Activated T-cell treated with anti-CD3 and anti-CD28 coated beads, Interleukin-2, amount 50 U/mL, for 1 hour (primary cell): Measurements from ENCODE around the gene BBOX1.
"Not testable (repeated sequence)": the region's sequence is repeated elsewhere in the genome, so short reads cannot be mapped to it uniquely, and the experiment has no call there.

ENCODE experiments used
- DNase-seq: peaks from one replicate; pipeline ENCODE4 v3.0.0-alpha.2; 2020

Gene BBOX1

DNA sequence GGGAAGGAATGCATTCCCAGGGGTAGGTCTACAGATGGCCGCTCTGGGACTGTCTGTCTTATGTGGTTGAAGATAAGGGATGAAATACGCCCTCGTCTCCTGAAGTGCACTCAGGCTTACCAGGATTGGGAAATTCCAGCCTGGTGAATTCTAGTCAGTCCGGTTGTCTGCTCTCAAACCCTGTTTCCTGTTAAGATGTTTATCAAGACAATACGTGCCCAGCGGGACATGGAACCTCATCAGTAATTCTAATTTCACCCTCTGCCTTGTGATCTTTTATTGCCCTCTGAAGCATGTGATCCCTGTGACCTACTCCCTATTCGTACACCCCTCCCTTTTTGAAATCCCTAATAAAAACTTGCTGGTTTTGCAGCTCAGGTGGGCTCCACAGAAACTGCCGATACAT is 95.3 kb downstream of the BBOX1 start:
- not testable (repeated sequence) for DNase-seq

GRCh38 chr11:27138716-27139115 is 98.1 kb downstream of the BBOX1 start:
- DNase-seq: no peak

DNA sequence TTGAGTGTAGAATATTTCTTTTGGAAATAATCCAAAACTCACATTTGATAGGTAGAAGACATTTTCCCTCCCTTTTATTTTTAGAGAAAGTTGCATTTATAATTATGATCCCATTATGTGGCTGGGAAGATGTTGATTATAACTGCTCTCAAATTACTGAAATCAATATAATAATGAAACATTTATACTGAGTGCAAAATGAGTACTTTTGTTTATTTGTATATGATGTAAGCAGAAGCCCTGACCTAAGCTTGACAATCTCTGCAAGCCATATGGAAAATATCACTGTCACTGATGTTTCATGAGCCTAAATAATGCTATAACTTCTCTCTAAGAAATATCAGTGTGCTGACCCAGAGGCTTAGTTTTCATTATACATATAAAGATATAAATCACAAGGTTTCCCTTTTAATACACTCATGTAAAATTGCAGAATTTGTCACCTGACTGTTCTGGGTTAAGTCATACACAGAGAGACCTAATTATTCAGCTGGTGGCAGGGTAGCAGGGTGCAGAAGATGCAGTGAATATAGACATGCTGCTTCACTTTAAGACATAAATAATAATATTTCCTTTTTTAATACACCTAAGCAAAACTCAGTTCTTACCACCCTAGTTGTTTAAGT is 99.2 kb downstream of the BBOX1 start:
- no peak for DNase-seq

DNA sequence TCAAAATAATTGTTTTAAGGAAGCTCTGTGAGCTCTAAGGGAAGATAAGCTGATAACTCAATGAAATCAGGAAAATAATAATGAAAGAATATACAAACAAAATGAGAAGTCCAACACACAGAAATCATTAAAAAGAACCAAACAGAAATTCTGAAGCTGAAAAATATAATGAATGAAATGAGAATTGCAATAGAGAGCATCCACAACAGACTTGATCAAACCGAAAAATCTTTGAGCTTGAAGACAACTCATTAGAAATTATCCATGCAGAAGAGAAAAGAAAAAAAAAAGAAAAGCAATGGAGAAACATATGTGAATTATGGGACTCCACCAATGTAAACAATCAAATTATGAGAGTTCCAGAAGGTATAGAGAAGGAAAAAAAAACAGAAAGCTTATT is 101.0 kb downstream of the BBOX1 start:
- DNase-seq: no peak

GRCh38 chr11:27147916-27148315 is 107.3 kb downstream of the BBOX1 start:
- no peak for DNase-seq

- DNase-seq: no peak
Measured at GRCh38 chr11:27148506-27148905, 107.9 kb downstream of the BBOX1 start.

- DNase-seq: no peak
Measured at GRCh38 chr11:27150098-27150497, 109.5 kb downstream of the BBOX1 start.

- DNase-seq: no peak
Measured at GRCh38 chr11:27153136-27153535, 112.5 kb downstream of the BBOX1 start.

DNA sequence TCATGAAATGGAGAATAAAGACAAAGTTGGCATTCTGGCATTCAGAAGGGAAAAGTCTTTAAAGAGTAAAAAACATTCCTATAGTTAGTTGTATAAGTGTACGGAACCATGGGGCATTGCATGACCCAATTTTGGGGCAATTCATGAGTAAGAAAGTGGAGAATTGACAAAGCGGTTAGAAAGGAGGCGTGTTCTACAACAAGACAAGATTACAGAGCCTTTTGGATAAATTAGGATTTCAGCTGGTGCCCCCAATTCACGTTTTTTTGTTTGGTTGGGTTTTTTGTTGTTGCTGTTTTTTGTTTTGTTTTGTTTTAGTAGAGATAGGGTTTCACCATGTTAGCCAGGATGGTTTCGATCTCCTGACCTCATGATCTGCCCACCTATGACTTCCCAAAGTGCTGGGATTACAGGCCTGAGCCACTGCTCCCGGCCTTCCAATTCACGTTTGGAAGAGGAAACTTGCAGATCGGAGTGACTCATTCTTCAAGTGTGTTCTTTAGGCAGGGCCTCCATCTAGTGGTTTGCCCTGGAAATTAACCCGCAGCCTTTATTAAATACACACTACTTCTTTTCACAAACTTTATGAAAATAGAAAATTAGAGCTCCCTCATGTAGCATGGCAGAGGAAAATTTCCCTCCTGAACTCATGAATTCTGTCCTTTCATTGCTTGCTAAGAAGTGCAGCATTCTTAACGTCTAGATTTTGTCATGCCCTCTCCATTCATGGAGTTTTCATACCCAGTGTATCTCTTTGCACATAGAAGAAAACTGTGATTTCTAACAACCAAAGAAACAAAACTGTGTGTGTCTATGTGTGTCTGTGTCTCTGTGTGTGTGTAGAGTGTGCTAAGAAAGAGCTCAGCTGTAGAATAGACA is 118.1 kb downstream of the BBOX1 start:
- no peak for DNase-seq

GRCh38 chr11:27159335-27159679 is 118.7 kb downstream of the BBOX1 start:
- DNase-seq: no peak

GRCh38 chr11:27161071-27161470 is 120.5 kb downstream of the BBOX1 start:
- no peak for DNase-seq

GRCh38 chr11:27162237-27162636 is 121.6 kb downstream of the BBOX1 start:
- DNase-seq: no peak

DNA sequence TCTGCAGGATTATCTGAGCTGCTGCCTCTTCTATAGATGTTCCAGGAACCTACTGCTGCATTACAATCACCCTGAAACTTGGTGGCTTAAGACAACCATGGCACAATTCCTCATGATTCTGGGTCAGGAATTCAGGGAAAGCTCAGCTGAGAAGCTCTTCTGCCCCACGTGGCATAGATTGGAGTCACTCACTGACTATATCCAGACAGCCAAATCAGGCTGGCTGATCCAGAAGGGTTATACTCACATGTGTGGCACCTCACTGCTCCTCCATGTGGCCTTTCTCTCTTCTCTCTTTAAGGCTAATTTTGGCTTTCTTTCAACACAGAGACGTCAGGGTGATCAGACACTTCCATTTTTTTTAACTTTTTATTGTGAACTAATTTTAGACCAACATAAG is 125.5 kb downstream of the BBOX1 start:
- no peak for DNase-seq

DNA sequence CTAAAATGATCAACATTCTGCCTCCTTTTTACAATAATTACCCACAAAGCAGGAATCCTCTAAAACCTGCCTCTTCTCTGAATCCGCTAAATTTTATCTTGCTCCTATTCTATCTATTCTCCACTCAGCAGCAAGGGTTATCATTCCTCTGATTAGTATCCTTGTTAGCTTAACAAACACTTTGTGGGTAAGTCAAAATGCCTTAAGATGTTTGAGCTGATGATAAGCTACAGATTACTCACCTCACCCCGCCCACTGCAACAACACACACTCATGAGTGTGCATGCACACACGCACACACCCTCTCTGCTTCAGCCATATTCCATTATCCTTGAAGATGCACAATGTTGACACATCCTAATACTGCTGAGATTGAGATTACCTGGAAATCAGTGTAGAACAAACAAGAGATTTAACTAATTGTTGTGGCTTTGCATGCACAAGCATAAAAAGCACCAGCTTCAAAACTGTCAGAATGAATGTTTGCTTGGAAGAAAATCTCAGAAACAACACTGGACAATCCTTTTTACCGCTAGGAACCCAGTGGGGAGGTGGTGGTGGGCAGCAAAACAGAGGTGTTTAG is 130.9 kb downstream of the BBOX1 start:
- DNase-seq: no peak

GRCh38 chr11:27173545-27173944 is 132.9 kb downstream of the BBOX1 start:
- no peak for DNase-seq

- DNase-seq: no peak
Measured at GRCh38 chr11:27174021-27174420, 133.4 kb downstream of the BBOX1 start.

- no peak for DNase-seq
Measured at GRCh38 chr11:27174672-27175210, 134.1 kb downstream of the BBOX1 start.

DNA sequence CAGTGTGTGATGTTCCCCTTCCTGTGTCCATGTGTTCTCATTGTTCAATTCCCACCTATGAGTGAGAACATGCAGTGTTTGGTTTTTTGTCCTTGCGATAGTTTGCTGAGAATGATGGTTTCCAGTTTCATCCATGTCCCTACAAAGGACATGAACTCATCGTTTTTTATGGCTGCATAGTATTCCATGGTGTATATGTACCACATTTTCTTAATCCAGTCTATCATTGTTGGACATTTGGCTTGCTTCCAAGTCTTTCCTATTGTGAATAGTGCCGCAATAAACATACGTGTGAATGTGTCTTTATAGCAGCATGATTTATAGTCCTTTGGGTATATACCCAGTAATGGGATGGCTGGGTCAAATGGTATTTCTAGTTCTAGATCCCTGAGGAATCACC is 134.9 kb downstream of the BBOX1 start:
- not testable (repeated sequence) for DNase-seq
